A549 (cell line): ENCODE data around the gene PPP1R1C.

ENCODE experiments used
- EP300 ChIP-seq, 2 experiments: fragments of >200 bp; sonication (Bioruptor Twin); formaldehyde crosslinking; IDR thresholded peaks; 2 replicates in 1 of 2; 3 replicates in 1 of 2; pipeline ENCODE4 v1.6.1; 2016 to 2017
- TF ChIP-seq, protein P1 (sequence below): fragments of >200 bp; sonication (Bioruptor Twin); formaldehyde crosslinking; IDR thresholded peaks from 3 replicates; pipeline ENCODE4 v1.5.1; 2016

DNA sequence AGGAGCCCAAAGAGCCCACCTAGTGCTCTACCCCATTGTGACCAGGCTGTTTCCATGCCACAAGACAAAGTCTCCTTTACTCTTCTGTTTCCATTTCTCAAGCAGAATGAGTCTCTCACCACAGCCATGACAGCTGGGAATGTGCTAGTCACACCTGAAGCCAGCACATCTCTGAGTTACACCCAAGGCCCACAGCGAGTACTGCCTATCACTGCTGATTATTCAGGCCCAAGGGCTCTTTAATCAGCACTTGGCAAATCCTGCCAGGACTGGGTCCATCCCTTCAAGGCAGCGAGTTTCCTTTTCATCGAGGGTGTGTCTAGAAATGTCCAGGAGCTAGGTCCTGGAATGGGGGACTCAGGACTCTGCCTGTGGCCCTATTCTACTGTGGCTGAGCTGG is 14.6 kb upstream of the PPP1R1C start:
- TF ChIP-seq, protein P1, sequence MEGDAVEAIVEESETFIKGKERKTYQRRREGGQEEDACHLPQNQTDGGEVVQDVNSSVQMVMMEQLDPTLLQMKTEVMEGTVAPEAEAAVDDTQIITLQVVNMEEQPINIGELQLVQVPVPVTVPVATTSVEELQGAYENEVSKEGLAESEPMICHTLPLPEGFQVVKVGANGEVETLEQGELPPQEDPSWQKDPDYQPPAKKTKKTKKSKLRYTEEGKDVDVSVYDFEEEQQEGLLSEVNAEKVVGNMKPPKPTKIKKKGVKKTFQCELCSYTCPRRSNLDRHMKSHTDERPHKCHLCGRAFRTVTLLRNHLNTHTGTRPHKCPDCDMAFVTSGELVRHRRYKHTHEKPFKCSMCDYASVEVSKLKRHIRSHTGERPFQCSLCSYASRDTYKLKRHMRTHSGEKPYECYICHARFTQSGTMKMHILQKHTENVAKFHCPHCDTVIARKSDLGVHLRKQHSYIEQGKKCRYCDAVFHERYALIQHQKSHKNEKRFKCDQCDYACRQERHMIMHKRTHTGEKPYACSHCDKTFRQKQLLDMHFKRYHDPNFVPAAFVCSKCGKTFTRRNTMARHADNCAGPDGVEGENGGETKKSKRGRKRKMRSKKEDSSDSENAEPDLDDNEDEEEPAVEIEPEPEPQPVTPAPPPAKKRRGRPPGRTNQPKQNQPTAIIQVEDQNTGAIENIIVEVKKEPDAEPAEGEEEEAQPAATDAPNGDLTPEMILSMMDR = no peak
- no peak for TF ChIP-seq EP300 (IDR thresholded peaks at IDR 0.05)
